ENCODE measurements around the gene SLC30A3.

SLC30A3 gene

GRCh38 chr2:27261241-27261925, 1.5 kb downstream of the SLC30A3 start:
- no peak for DNase-seq (ENCODE audit: low read depth)

GRCh38 chr2:27258051-27258450, 4.8 kb downstream of the SLC30A3 start:
- DNase-seq (ENCODE audit: low read depth): no peak

GRCh38 chr2:27256855-27257454, 5.9 kb downstream of the SLC30A3 start:
- no peak for DNase-seq (ENCODE audit: low read depth)

- no peak for DNase-seq (ENCODE audit: low read depth)
These were observed 7.2 kb downstream of the SLC30A3 start for GRCh38 chr2:27255660-27256059.

GRCh38 chr2:27255187-27255586, 7.7 kb downstream of the SLC30A3 start:
- DNase-seq (ENCODE audit: low read depth): no peak

GRCh38 chr2:27251766-27252165, 11.1 kb downstream of the SLC30A3 start:
- DNase-seq (ENCODE audit: low read depth): no peak

- no peak for DNase-seq (ENCODE audit: low read depth)
These were observed 12.0 kb downstream of the SLC30A3 start for GRCh38 chr2:27250652-27251379.

GRCh38 chr2:27249891-27250651, 12.8 kb downstream of the SLC30A3 start:
- DNase-seq (ENCODE audit: low read depth): no peak

- DNase-seq (ENCODE audit: low read depth): no peak
These were observed 13.5 kb downstream of the SLC30A3 start for GRCh38 chr2:27249159-27249890.

- DNase-seq (ENCODE audit: low read depth): no peak
These were observed 15.0 kb downstream of the SLC30A3 start for GRCh38 chr2:27247893-27248292.

- DNase-seq (ENCODE audit: low read depth): no peak
These were observed 17.2 kb downstream of the SLC30A3 start for GRCh38 chr2:27245626-27246025.

- DNase-seq (ENCODE audit: low read depth): no peak
These were observed 17.7 kb downstream of the SLC30A3 start for GRCh38 chr2:27245116-27245515.

GRCh38 chr2:27243391-27244130, 19.3 kb downstream of the SLC30A3 start:
- DNase-seq (ENCODE audit: low read depth): no peak

GRCh38 chr2:27242614-27242951, 20.3 kb downstream of the SLC30A3 start:
- no peak for DNase-seq (ENCODE audit: low read depth)

GRCh38 chr2:27241761-27242613, 20.9 kb downstream of the SLC30A3 start:
- no peak for DNase-seq (ENCODE audit: low read depth)

GRCh38 chr2:27240406-27240805, 22.4 kb downstream of the SLC30A3 start:
- no peak for DNase-seq (ENCODE audit: low read depth)

- no peak for DNase-seq (ENCODE audit: low read depth)
These were observed 23.9 kb downstream of the SLC30A3 start for GRCh38 chr2:27238976-27239375.

GRCh38 chr2:27237341-27237945, 25.4 kb downstream of the SLC30A3 start:
- no peak for DNase-seq (ENCODE audit: low read depth)

GRCh38 chr2:27236626-27237025, 26.2 kb downstream of the SLC30A3 start:
- DNase-seq (ENCODE audit: low read depth): no peak

- no peak for DNase-seq (ENCODE audit: low read depth)
These were observed 26.7 kb downstream of the SLC30A3 start for GRCh38 chr2:27236136-27236535.

All from activated gamma-delta T cell treated with anti-CD3 and anti-CD28 coated beads, Interleukin-2, amount 50 U/mL, for 16 hours (primary cell).